Activated T-cell treated with anti-CD3 and anti-CD28 coated beads, Interleukin-2, amount 50 U/mL, for 1 hour (primary cell): ENCODE measurements around the gene NARS2.
"Not testable (repeated sequence)": the region's sequence is repeated elsewhere in the genome, so short reads cannot be mapped to it uniquely, and the experiment has no call there.

Experiments
- DNase-seq: peaks from one replicate; pipeline ENCODE4 v3.0.0-alpha.2; 2020

NARS2 gene

GRCh38 chr11:78573681-78574080 lies 983 bp downstream of the NARS2 start:
- DNase-seq, result no peak

- no peak for DNase-seq
Measured at GRCh38 chr11:78573271-78573670, 1.4 kb downstream of the NARS2 start.

GRCh38 chr11:78572394-78572793 lies 2.3 kb downstream of the NARS2 start:
- no peak for DNase-seq

- no peak for DNase-seq
Measured at GRCh38 chr11:78570031-78570430, 4.6 kb downstream of the NARS2 start.

GRCh38 chr11:78567209-78567608 lies 7.5 kb downstream of the NARS2 start:
- DNase-seq, result no peak

- no peak for DNase-seq
Measured at GRCh38 chr11:78564490-78565467, 9.9 kb downstream of the NARS2 start.

- not testable (repeated sequence) for DNase-seq
Measured at GRCh38 chr11:78564037-78564436, 10.6 kb downstream of the NARS2 start.

GRCh38 chr11:78563090-78563489 lies 11.6 kb downstream of the NARS2 start:
- not testable (repeated sequence) for DNase-seq

- no peak for DNase-seq
Measured at GRCh38 chr11:78562398-78562797, 12.3 kb downstream of the NARS2 start.

- no peak for DNase-seq
Measured at GRCh38 chr11:78560826-78561484, 13.7 kb downstream of the NARS2 start.

- no peak for DNase-seq
Measured at GRCh38 chr11:78560153-78560552, 14.5 kb downstream of the NARS2 start.

- DNase-seq, result no peak
Measured at GRCh38 chr11:78557236-78557635, 17.4 kb downstream of the NARS2 start.

GRCh38 chr11:78555592-78555991 lies 19.1 kb downstream of the NARS2 start:
- DNase-seq, result no peak

GRCh38 chr11:78552881-78553280 lies 21.8 kb downstream of the NARS2 start:
- DNase-seq, result no peak

GRCh38 chr11:78552139-78552538 lies 22.5 kb downstream of the NARS2 start:
- not testable (repeated sequence) for DNase-seq

- DNase-seq, result no peak
Measured at GRCh38 chr11:78551066-78551465, 23.6 kb downstream of the NARS2 start.

- DNase-seq, result no peak
Measured at GRCh38 chr11:78549624-78550409, 24.8 kb downstream of the NARS2 start.

GRCh38 chr11:78548911-78549590 lies 25.6 kb downstream of the NARS2 start:
- DNase-seq, result no peak

GRCh38 chr11:78547931-78548705 lies 26.5 kb downstream of the NARS2 start:
- DNase-seq, result no peak

- no peak for DNase-seq
Measured at GRCh38 chr11:78542007-78542406, 32.7 kb downstream of the NARS2 start.

- DNase-seq, result no peak
Measured at GRCh38 chr11:78541537-78541936, 33.1 kb downstream of the NARS2 start.

GRCh38 chr11:78540256-78540655 lies 34.4 kb downstream of the NARS2 start:
- no peak for DNase-seq
